ENCODE data around the gene STOX1. TPM values are rescaled to one million over a fixed set of nuclear protein-coding genes. Genes with fewer than 3 reads are reported as not detected.

The STOX1 gene, protein sequence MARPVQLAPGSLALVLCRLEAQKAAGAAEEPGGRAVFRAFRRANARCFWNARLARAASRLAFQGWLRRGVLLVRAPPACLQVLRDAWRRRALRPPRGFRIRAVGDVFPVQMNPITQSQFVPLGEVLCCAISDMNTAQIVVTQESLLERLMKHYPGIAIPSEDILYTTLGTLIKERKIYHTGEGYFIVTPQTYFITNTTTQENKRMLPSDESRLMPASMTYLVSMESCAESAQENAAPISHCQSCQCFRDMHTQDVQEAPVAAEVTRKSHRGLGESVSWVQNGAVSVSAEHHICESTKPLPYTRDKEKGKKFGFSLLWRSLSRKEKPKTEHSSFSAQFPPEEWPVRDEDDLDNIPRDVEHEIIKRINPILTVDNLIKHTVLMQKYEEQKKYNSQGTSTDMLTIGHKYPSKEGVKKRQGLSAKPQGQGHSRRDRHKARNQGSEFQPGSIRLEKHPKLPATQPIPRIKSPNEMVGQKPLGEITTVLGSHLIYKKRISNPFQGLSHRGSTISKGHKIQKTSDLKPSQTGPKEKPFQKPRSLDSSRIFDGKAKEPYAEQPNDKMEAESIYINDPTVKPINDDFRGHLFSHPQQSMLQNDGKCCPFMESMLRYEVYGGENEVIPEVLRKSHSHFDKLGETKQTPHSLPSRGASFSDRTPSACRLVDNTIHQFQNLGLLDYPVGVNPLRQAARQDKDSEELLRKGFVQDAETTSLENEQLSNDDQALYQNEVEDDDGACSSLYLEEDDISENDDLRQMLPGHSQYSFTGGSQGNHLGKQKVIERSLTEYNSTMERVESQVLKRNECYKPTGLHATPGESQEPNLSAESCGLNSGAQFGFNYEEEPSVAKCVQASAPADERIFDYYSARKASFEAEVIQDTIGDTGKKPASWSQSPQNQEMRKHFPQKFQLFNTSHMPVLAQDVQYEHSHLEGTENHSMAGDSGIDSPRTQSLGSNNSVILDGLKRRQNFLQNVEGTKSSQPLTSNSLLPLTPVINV
- total RNA-seq (2022), result 2.7 TPM in 2 replicates
- percentile 44 among the genes with signal in this experiment for Bru-seq, nascent RNA
- BruChase-seq, experiment 1, labeled RNA remaining after a 6-hour chase, result percentile 49 among the genes with signal in this experiment
- BruChase-seq, experiment 2, labeled RNA remaining after a 2-hour chase, result percentile 58 among the genes with signal in this experiment
- long read RNA-seq, partial matches to known transcripts, result 0 of 3 reads
- long read RNA-seq, other reads (novel, unspliced or antisense), result 2 of 3 reads

- peaks cover 5% of the 10 kb centered on the region for H3K4me1 Mint-ChIP-seq (ENCODE audit: low read depth, unreplicated experiment)
- TF ChIP-seq, protein P1, sequence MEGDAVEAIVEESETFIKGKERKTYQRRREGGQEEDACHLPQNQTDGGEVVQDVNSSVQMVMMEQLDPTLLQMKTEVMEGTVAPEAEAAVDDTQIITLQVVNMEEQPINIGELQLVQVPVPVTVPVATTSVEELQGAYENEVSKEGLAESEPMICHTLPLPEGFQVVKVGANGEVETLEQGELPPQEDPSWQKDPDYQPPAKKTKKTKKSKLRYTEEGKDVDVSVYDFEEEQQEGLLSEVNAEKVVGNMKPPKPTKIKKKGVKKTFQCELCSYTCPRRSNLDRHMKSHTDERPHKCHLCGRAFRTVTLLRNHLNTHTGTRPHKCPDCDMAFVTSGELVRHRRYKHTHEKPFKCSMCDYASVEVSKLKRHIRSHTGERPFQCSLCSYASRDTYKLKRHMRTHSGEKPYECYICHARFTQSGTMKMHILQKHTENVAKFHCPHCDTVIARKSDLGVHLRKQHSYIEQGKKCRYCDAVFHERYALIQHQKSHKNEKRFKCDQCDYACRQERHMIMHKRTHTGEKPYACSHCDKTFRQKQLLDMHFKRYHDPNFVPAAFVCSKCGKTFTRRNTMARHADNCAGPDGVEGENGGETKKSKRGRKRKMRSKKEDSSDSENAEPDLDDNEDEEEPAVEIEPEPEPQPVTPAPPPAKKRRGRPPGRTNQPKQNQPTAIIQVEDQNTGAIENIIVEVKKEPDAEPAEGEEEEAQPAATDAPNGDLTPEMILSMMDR (IDR thresholded peaks at IDR 0.05; ENCODE audit: unreplicated experiment), result no peak
- peak within 1 kb of the TSS; percentile 78 for H3K4me3 Mint-ChIP-seq (ENCODE audit: low read depth, unreplicated experiment)
- no peaks in the 10 kb centered on the region for H3K9me3 Mint-ChIP-seq (ENCODE audit: low read depth, unreplicated experiment)
- no TSS peak for BruUV-seq (replicated peaks)
- H3K36me3 Mint-ChIP-seq (ENCODE audit: insufficient read depth, unreplicated experiment), result peaks cover 14% of the 10 kb centered on the region
- CTCF ChIA-PET, result interaction anchor here (0.6 to 1.0 kb wide), 3 partner anchors 9 to 45 kb away, joined by 3 to 5 read pairs (median 5); no protein-coding TSS in a partner anchor
- peak; percentile 79 for DNase-seq
- peak within 1 kb of the TSS; percentile 23 for H3K27ac Mint-ChIP-seq (ENCODE audit: unreplicated experiment)
- intact Hi-C loops (cut with micrococcal nuclease; ENCODE audit: unreplicated experiment), result no loop called here
- H3K27me3 Mint-ChIP-seq (ENCODE audit: unreplicated experiment), result no peaks in the 10 kb centered on the region
These were observed at the start of gene STOX1 for GRCh38 chr10:68826764-68827591. STOX1 (plus strand) TSS chr10:68827531; CDS start chr10:68827624, 93 bp downstream.

DNA sequence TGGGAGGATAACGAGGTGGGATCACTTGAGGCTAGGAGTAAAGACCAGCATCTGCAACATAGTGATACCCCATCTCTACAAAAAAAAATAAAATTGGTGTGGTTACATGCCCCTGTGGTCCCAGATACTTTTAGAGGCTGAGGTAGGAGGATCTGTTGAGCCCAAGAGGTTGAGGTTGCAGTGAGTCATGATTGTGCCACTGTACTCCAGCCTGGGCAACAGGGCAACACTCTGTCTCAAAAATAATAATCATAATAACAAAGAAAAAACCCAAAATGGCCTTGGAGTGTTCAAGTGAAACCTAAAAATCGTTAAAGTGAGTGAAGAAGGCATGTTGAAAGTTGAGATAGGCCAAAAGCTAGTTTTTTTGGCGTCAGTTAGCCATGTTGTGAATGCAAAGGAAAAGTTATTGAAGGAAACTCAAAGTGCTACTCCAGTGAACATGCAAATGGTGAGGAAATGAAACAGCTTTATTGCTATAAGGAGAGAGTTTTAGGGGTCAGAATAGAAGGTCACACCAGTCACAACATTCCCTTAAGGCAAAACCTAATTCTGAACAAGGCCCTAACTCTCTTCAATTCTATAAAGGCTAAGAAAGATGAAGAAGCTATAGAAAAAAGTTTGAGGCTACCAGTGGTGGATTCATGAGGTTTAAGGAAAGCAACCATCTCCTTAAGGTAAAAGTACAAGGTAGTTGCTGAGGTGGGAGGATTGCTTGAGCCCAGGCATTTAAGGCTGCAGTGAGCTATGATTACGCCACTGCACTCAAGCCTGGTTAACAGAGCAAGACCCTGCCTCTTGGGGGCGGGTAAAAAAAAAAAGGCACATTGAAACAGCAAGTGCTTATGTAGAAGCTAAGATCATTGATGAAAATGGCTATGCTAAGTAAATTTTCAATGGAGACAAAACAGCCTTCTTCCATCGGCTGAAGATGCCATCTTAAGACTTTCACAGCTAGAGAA is 45.4 kb upstream of the STOX1 start:
- Mint-ChIP-seq H3K27ac (ENCODE audit: unreplicated experiment) (no peak overlapping the region), H3K9me3 (ENCODE audit: low read depth, unreplicated experiment) (no peaks in the 10 kb centered on the region), H3K4me1 (ENCODE audit: low read depth, unreplicated experiment) (no peaks in the 10 kb centered on the region), H3K27me3 (ENCODE audit: unreplicated experiment) (no peaks in the 10 kb centered on the region), H3K36me3 (ENCODE audit: insufficient read depth, unreplicated experiment) (peaks cover 96% of the 10 kb centered on the region), H3K4me3 (ENCODE audit: low read depth, unreplicated experiment) (no peak overlapping the region)
- CTCF ChIA-PET, result interaction anchor here (0.6 kb wide), 2 partner anchors 46 to 476 kb away, joined by 4 to 5 read pairs; partner anchors contain the start of gene STOX1
- DNase-seq, result no peak
- TF ChIP-seq, protein P1 (IDR thresholded peaks at IDR 0.05; ENCODE audit: unreplicated experiment), result no peak
- BruUV-seq (replicated peaks), result no TSS peak
- intact Hi-C loops (cut with micrococcal nuclease; ENCODE audit: unreplicated experiment), result no loop called here

- BruUV-seq (replicated peaks), result no TSS peak
- no peak overlapping the region for H3K4me3 Mint-ChIP-seq (ENCODE audit: low read depth, unreplicated experiment)
- H3K27me3 Mint-ChIP-seq (ENCODE audit: unreplicated experiment), result no peaks in the 10 kb centered on the region
- CTCF ChIA-PET, result no interaction called here
- TF ChIP-seq, protein P1 (IDR thresholded peaks at IDR 0.05; ENCODE audit: unreplicated experiment), result no peak
- no peak overlapping the region for H3K27ac Mint-ChIP-seq (ENCODE audit: unreplicated experiment)
- no peak for DNase-seq
- intact Hi-C loops (cut with micrococcal nuclease; ENCODE audit: unreplicated experiment), result no loop called here
- H3K36me3 Mint-ChIP-seq (ENCODE audit: insufficient read depth, unreplicated experiment), result peaks cover 88% of the 10 kb centered on the region
- H3K9me3 Mint-ChIP-seq (ENCODE audit: low read depth, unreplicated experiment), result no peaks in the 10 kb centered on the region
- no peaks in the 10 kb centered on the region for H3K4me1 Mint-ChIP-seq (ENCODE audit: low read depth, unreplicated experiment)
These were observed 42.9 kb upstream of the STOX1 start for GRCh38 chr10:68784476-68784875.

All from Calu3 (cell line).